GM13977 (cell line): ENCODE data around the gene RACK1.

Experiments
- DNase-seq: peaks from one replicate; pipeline ENCODE4 v3.0.0; 2012; ENCODE audit warnings: low spot score
- CTCF ChIP-seq: IDR thresholded peaks from 2 replicates; pipeline ENCODE4 v1.5.1; 2012; ENCODE audit warnings: mild to moderate bottlenecking, control low read depth; ENCODE audit not compliant: insufficient read depth; ENCODE audit errors: extremely low read depth, missing control alignments
- in situ Hi-C: fragments of 300-500 bp; cut with MboI; formaldehyde crosslinking; loops from one replicate; pipeline ENCODE4 v1.12.0; 2022; ENCODE audit warnings: low sequenced_read_pairs, low pct_unique_long_range_greater_than_20kb, mixed read lengths, inconsistent platforms; ENCODE audit not compliant: unreplicated experiment

Gene RACK1

DNA sequence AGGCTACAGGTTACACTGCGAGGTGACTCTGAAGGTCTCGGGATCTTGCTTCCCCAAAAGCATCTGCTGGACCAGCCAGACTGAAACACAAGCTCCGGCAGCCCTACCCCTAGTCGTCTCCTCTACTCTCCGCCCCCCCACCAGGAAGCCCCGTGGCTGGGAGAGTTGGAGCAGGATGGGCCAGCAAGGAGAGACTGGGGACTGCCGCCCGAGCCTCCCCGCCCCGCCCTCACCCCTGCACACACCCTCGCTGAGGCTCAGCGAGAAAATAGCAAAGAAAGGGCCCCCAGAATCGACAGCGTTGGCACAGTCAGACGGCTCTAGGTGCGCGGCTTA, 40.0 kb downstream of the RACK1 start:
- in situ Hi-C loops, result no loop called here
- DNase-seq, result no peak
- TF ChIP-seq CTCF, result no peak

GRCh38 chr5:181203093-181203711, 40.5 kb downstream of the RACK1 start:
- TF ChIP-seq CTCF, result no peak
- in situ Hi-C loops, result no loop called here
- no peak for DNase-seq

GRCh38 chr5:181200816-181201215, 42.9 kb downstream of the RACK1 start:
- DNase-seq, result no peak
- in situ Hi-C loops, result no loop called here
- TF ChIP-seq CTCF, result no peak

DNA sequence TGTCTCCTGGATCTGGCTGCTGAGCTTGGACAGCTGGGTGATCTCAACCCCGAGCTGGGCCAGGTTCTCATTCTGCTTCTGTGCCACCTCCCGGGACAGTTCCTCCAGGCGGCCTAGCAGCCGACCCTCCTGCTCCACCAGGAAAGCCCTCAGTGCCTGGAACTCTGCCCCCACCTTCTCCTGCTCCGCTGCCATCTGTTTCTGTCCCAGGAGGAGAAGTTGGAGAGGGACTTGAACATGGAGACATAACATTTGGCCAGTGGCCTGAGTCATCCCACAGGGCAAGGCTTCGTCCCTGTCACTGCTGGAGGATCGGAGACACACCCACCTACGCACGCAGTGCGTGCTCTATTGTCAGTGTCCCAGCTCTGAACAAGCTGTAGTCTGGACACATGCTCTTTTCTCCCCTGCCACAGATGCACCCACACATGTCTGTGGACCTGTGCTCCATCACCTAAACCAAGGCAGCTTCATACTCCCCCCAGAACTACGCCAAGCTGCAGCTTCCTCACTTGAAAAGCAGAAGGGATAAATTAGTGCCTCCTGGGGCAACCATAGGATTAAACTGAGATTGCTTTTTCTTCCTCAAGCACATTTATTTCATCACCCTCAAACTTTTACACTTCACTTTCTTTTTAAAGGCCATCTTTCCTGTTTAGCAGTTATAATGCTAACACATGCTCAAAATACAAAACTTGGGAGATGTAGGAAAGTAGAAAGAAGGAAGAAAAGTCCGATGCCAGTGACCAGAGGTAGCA, 43.6 kb downstream of the RACK1 start:
- DNase-seq, result no peak
- TF ChIP-seq CTCF, result no peak
- in situ Hi-C loops, result no loop called here

- no peak for TF ChIP-seq CTCF
- peak; percentile 78 for DNase-seq
- in situ Hi-C loops, result no loop called here
Measured at GRCh38 chr5:181198905-181199519, 44.7 kb downstream of the RACK1 start.

GRCh38 chr5:181198106-181198685, 45.5 kb downstream of the RACK1 start:
- DNase-seq, result no peak
- in situ Hi-C loops, result no loop called here
- TF ChIP-seq CTCF, result no peak
